Stimulated activated CD4-positive, alpha-beta T cell treated with anti-CD3 and anti-CD28 coated beads, Interleukin-1b, Interleukin-23, amount 100 ng/mL, for 1 hour (primary cell): Measurements from ENCODE around the gene RNF213.

ENCODE experiments used
- DNase-seq, 2 donors: peaks; one replicate each; pipeline ENCODE4 v3.0.0-alpha.2; 2020; ENCODE audit warnings: low read depth in 2 of 2

The RNF213 gene

GRCh38 chr17:80431246-80432195, 170.9 kb downstream of the RNF213 start:
- no peak for DNase-seq

GRCh38 chr17:80432350-80432955, 171.8 kb downstream of the RNF213 start:
- DNase-seq, result no peak

- no peak for DNase-seq
Observed at GRCh38 chr17:80432961-80433550, 172.4 kb downstream of the RNF213 start.

DNA sequence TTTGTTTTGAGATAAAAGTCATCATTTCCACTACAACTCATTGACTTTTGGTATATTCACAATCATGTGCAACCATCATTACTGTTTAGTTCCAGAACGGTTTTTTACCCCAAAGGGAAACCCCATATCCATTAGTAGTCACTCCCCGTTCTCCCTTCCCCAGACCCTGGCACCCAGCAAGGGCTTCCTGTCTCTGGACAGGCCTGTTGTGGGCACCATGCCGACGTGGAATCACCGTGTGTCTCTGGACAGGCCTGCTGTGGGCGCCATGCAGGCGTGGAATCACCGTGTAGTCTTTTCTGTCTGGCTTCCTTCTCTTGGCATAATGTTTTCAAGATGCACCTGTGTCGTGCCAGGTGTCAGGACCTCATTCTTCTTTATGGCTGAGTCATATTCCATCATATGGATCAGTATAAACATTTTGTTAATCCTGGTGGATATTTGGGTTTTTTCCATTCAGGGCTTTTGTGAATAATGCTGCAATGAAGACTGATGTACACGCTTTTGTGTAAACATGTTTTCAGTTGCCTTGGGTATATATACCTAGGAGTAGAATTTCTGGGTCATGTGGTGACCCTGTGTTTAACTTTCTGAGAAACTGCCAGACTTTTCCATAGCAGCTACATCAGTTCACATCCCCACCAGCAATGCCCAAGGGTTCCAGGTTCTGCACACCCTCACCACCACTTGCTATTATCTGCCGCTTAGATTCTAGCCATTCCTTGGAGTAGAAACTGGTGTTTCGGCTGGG, 173.4 kb downstream of the RNF213 start:
- no peak for DNase-seq

DNA sequence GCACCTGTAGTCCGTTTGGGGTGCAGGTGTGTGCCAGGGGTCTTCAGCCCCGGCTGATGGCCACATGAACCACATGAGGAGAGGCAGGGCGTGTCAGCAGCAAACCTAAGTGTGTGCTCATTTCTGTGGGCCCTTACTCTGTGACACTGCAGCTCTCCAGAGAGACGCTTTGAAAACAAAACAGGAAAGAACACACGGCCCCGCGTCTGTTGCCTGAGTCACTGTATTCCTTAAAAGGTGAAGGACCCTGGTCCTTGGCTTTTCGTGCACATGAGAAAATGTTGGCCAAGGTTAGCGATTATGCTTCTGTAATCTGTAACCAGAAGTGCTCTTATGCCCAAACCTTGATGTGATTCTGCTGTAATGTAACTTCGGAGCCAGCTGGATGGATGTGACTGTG, 176.9 kb downstream of the RNF213 start:
- DNase-seq, result no peak

DNA sequence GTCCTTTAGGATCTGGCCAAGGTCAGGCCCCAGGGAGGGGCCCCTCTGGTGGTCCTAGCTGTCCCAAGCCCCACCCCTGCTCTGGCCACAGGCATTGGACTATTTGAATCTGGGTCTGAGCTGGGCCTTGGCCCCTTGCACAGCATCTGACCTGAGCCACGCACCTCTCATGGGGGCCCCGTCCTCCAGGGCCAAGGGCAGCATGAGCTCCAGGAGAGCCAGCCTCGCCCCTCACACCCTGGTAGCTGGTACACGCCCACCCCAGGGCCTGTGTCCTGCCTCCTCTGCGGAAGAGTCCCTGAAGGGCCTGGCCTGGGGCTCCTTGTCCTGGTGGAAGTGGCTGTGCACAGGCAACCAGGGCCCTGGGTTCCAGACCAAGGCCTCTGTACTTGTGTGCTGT, 178.2 kb downstream of the RNF213 start:
- no peak for DNase-seq

- no peak for DNase-seq
Observed at GRCh38 chr17:80439499-80439898, 178.8 kb downstream of the RNF213 start.

GRCh38 chr17:80441133-80441578, 180.5 kb downstream of the RNF213 start:
- peak in 1 of 2 donors; percentile 22 for DNase-seq

DNA sequence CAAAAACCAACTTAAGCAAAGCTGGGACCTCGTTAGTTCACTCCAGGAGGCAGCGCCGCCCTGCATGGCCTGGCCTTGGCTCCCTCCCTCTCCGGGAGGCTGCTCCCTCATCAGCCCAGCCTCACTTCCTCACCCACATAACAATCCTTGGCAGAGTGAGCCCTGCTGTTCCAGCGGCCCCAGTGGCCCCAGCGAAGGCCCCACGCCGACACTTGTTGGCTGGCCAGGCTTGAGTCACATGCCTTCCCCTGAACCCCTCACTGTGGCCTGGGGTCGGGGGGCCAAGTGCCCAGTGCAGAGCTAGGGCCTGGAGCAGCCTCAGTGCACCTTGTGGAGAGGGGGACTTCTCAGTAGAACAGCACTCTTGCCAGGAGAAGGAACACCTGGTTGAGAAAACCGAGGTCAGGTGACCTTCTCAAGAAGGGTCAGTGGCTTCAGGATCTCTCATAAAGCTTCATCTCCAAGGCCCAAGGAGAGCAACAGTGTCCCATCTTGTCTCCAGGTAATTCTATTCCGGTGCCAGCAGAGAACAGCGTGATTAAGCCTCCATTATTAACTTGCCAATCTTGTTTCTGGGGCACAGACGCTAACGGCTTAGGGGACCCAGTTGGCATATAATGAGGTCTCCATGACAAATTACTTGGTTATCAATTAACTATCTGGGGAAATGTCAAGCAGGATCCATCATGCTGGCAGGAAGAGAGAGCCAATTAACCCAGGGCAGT, 181.1 kb downstream of the RNF213 start:
- no peak for DNase-seq

DNA sequence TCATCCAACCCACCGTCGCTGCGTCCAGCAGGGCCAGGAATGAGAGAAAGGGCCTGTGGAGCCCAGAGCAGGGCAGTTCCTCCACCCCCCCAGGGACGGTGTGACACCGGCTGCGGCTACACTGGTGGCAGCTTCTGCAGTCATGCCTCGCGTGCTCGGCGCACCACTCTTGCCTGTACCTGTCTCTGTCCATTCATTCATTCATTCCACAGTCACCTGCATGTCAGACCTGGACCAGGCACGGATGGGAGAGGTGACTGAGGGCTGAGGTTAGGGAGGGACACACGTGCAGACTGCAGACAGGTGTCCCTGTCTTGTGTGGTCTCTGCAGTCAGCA, 181.6 kb downstream of the RNF213 start:
- no peak for DNase-seq

DNA sequence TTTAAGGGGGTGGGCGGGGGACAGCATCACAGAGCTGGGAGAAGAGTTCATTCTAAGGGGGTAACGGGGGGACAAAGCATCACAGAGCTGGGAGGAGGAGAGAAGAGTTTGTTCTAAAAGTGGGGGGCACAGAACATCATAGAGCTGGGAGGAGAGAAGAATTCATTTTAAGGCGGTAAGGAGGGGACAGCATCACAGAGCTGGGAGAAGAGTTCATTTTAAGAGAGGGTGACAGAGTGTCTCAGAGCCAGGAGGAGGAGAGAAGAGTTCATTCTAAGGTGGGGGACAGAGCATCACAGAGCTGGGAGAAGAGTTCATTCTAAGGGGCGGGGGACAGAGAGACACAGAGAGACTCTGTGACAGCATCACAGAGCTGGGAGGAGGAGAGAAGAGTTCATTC, 182.1 kb downstream of the RNF213 start:
- DNase-seq, result no peak

DNA sequence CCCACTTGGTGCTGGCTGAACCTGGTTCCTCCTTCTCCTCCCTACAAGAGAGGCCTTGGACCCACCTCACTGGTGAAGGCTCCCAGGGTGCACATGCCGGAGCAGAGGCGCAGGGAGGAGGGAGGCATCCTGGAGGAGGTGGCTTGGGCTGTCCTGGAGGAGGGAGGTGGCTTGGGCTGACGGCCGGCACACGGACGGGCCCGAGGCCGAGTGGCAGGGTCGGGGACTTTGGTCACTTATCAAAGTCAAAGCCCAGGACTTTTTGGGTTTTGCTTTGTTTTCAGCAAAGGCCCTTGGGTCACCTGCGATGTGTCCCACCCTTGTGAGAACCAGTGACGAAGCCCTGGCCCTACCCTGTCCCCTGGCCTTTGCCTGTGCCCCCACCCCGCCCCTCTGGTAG, 182.8 kb downstream of the RNF213 start:
- DNase-seq, result no peak

DNA sequence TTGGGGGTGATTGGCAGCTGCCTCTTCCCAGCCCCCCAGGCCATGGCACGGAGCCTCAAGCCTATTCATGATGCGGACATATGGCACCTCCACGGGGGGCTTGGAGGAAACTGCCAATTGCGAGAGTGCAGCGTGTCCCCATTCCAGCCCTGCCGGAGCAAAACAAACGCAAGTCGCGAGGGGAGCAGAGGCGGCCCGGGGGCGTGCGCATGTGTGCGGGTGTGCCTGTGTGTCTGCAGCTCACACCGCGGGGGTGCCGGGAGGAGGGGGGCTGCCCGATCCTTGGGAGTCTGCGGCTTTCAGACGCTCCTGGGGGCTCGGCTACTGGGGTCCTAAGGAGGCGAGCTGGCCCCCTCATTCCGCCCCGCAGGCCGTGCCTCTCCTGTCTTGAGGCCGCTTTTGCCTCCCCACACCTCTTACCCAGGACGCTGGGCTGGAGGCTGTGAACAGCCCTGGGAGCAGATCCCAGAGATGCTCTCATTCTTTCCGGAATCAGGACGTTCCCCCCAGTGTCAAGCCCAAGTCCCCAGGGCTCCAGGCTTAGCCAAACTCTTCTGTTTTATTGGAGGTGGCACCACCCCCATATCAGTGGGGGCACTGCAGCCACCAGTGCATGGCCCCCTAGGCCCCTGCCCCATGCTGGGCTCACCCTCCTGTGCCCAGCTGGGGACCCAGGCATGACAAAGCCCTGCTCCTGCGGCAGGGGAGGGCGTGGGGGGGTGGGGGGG, 183.4 kb downstream of the RNF213 start:
- no peak for DNase-seq

GRCh38 chr17:80444644-80444979, 184.0 kb downstream of the RNF213 start:
- no peak for DNase-seq

DNA sequence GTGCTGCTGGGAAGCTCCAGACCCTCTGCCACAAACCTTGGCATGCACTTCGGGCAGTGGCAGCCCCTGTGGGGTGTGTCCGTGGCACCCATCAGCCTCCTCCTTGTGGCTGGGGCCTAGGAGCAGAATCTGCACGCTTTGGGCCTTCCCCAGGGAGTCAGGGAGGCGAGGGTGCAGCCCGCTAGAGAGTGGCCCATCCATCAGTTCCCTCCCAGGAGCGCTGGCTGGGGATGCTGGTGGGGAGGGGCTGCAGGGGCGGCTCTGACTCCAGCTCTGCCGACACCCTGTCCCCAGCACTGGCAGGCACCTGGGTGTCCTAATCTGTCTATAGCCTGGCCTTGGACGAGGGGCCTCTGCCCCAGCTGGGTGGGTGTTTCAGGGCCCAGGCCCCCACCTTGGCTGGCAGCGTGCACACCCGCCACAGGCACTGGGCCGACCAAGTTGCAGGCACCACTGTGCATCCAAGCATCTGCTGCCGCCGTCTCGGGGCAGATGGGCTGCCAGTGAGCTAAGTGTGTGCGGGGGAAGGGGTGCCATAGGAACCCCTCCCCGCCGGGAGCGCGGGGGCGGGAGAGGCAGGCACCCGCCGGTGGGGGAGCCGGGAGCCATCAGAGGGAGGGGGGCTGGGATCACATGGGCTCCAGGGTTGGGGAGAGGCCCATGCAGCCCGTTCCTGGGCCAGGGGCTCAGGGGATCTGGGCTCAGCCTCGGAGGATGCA, 184.5 kb downstream of the RNF213 start:
- DNase-seq, result no peak

DNA sequence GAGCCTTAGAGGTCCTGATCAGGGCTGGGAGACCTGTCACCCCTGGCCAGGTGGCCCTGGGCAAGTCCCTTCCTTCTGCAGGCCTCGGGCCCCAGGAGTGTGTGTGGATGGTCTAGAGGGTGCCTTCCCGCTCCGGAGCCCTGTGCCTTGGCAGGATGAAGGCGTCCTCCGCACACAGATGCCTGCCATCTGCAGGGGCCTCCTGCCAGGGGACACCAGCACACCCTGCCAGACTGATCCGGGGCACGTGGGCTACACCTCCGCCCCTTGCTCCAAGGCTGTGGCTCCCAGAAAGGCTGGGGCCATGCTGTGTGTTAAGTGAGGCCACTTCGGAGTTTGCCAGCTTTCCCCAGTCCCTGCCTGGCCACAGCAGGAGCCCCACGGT, 185.1 kb downstream of the RNF213 start:
- DNase-seq, result no peak

- DNase-seq, result no peak
Observed at GRCh38 chr17:80446645-80447405, 186.2 kb downstream of the RNF213 start.

DNA sequence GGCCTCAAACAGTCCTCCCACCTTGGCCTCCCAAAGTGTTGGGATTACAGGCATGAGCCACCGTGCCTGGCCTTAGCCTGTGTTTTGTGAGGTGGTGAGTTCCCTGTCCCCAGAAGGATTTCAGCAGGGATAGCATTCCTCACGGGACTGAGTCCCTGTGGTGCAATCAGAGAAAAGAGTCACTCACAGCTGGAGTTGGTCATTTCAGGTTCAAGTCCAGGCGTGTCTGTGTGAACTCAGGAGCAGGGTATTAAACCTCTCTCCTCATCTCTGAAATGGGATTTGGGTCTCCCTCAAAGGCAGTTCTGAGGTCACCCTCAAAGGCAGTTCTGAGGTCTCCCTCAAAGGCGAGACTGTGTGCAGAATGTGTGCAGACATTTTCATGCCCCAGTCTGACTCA, 187.1 kb downstream of the RNF213 start:
- DNase-seq, result no peak
